GM12801 (cell line): ENCODE measurements around the gene CSNK1D.

Experiments
- TF ChIP-seq, protein P1 (sequence below): IDR thresholded peaks from one replicate; pipeline ENCODE4 v1.5.1; 2011; ENCODE audit warnings: control low read depth; ENCODE audit not compliant: insufficient read length; ENCODE audit errors: extremely low read depth

CSNK1D gene

DNA sequence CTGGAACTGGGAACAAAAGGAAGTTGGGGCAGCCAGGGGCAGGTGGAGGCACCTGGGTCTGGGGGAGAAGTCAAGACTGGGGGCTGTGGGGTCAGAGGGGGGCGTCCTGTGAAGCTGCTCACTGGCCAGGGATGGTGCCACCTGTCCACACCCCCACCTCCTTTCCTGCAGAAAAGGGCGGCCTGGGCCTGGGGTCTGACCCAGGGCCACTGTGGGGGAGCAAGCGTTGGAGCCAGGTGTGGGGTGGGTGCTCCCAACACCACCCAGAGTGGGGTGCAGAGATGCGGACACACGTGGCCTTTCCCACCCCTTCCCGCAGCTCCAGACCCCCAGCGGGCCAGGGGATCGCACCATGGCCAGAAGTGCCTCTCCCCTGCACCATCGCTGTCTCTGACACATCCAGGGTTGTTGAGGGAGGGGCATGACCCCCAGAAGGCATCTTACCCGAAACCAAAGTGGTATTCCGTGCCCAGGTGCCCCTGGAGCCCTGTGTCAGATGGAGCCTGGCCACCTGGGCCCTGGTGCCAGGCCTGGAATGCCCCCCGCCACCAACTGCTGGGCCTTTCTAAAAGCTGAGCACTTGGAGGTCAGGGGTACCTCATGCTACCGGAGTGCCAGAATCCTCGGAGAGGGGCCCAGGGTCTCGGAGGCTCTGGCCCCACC lies 47.2 kb downstream of the CSNK1D start:
- TF ChIP-seq, protein P1, sequence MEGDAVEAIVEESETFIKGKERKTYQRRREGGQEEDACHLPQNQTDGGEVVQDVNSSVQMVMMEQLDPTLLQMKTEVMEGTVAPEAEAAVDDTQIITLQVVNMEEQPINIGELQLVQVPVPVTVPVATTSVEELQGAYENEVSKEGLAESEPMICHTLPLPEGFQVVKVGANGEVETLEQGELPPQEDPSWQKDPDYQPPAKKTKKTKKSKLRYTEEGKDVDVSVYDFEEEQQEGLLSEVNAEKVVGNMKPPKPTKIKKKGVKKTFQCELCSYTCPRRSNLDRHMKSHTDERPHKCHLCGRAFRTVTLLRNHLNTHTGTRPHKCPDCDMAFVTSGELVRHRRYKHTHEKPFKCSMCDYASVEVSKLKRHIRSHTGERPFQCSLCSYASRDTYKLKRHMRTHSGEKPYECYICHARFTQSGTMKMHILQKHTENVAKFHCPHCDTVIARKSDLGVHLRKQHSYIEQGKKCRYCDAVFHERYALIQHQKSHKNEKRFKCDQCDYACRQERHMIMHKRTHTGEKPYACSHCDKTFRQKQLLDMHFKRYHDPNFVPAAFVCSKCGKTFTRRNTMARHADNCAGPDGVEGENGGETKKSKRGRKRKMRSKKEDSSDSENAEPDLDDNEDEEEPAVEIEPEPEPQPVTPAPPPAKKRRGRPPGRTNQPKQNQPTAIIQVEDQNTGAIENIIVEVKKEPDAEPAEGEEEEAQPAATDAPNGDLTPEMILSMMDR: no peak

DNA sequence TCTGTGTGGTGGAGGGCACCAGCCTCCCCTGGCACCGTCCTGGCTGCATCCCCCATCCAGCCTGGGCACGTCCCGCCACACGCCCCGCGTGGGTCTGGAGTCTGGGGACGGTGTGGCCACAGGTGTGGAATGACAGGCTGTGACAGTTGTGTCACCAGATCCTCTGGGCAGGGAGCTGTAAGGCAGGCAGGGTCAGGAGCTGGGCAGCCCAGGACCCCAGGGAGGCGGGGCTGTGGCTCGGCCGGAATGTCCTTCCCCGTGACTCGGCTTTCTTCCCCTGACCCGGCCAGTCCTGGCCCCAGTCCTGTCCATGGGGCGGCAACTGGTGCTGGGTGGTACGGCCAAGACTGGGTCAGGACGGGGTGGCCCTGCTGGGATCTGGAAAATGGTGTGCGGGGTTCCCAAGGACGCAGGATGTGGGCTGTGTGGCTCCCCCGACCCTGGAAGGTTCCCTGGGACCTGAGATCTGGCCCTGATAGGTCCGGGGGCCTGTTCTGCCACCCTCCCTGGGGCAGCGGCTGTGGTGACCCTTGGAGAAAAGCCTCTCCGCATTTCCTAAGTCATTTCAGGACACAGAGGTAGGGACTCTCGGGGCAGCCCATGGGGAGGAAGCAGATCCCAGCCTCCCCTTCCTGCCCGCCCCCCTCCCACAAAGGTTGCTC lies 48.0 kb downstream of the CSNK1D start:
- TF ChIP-seq, protein P1: no peak

DNA sequence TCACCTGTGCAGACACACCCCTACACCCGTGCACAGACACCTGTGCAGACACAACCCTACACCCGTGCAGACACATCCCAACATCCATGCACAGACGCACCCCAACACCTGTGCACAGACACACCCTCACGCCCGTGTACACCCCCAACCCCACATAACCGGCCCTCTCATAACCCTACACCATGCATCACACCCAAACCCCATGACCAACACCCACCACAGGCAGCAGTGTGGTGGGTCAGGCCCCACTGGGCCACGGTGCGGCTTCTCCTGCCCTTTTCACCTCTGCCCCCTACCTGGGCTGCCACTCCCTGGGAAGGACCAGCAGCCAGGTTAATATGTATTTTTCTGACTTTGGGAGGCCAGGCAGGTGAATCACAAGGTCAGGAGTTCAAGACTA lies 48.8 kb downstream of the CSNK1D start:
- TF ChIP-seq, protein P1: no peak

DNA sequence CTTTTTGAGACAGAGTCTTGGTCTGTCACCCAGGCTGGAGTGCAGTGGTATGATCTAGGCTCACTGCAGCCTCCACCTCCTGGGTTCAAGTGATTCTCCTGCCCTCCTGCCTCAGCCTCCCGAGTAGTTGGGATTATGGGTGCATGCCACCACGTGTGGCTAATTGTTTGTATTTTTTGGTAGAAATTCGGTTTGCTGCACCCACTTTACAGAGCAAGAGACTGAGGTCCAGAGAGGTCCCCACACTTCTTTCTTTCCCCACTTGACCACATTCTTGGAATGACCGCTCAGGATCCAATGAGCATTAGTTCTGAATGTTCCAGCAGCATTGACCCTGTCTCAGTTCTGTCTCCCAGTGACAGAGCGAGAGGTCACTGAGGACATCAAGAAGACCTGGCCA lies 50.0 kb downstream of the CSNK1D start:
- TF ChIP-seq, protein P1: no peak

DNA sequence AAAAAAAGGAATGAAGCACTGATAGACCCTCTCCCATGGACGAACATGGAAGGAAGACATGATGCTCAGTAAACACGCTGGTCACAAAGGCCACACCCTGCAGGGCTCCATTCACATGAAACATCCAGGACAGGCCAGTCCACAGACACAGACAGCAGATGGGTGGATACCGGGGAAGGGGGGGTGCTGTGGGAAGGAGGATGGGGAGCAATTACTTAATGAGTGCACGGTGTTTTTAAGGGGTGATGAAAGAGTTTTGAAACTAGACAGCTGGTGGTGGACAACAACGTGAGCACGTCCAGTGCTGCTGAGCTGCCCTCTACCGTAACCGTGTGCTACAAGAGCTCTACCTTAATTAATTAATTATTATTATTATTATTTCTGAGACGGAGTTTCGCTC lies 50.7 kb downstream of the CSNK1D start:
- TF ChIP-seq, protein P1: no peak

DNA sequence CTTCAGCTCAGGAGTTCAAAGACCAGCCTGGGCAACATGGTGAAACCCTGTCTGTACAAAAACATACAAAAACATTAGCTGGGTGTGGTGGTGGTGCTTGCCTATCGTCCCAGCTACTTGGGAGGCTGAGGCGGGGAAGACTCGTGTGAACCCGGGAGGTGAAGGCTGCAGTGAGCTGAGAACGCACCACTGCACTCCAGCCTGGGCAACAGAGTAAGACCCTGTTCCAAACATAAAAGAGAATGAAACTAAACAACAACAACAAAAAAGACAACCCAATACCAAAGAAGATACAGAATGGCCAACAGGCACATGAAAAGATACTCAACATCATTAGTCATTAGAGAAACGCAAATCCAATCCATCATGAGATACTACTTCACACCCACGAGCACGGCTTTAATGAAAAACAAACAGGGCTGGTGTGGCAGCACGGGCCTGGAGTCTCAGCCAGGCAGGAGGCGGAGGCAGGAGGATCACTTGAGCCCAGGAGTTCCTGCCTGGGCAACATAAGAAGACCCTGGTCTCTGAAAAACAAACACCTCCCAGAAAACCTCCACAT lies 52.1 kb downstream of the CSNK1D start:
- TF ChIP-seq, protein P1: no peak

DNA sequence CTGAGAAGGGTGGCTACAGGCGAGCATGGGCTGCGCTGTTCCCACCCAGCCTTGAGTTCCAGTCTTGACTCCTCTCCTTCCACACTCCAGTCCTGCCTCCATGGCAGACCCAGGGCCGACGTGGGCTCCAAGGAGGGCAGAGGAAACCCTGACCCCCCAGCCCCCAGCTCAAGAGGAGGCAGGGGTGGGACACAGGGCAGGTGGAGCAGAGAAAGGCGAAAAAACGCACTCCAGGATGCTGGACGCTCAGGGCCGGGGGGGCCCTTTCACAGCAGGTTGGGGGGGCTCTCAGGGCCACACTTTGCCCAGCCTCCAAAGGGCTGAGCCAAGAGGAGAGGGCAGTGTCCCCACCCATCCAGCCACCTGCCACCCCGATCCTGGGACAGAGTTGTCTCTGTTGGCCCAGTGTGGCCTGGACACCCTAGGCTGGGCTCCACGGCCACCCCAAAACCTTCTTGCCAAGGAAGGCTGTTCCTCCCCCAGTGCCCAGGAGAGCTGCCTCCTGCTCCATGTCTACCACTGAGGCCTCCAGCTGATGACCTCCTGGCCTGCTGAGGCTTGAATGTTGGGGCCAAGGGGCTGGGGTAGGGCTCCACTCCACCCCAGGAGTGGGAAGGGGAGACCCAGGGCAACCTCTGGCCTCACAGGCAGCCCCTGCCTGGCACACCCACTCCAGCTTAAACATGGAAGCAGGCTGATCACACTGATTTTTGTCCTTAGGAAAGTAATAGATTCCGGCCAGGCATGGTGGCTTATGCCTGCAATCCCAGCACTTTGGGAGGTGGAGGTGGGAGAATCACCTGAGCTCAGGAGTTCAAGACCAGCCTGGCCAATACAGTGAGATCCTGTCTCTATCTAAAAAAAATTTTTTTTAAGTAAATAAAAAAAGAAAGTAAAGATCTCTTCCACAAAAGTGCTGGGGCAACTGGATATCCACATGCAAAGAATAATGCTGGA lies 53.5 kb downstream of the CSNK1D start:
- TF ChIP-seq, protein P1: no peak
